Epithelial cell of esophagus (primary cell): ENCODE data around the gene EMC8.
A peak's percentile ranks its signal among the peaks of the same experiment; 100 is the strongest.

Experiments
- DNase-seq: peaks from one replicate; pipeline ENCODE4 v3.0.0; 2010; ENCODE audit warnings: low read depth
- H3K4me3 ChIP-seq: 2 replicates; pipeline ENCODE4 v1.5.1; 2011; ENCODE audit warnings: mild to moderate bottlenecking, low read length, control low read depth
- CTCF ChIP-seq: IDR thresholded peaks from 2 replicates; pipeline ENCODE4 v1.5.1; 2011; ENCODE audit warnings: low read depth, mild to moderate bottlenecking, low read length, control low read depth, inconsistent platforms; ENCODE audit not compliant: insufficient read depth; ENCODE audit errors: missing control alignments

EMC8 gene

GRCh38 chr16:85799497-85800320 lies at the start of gene EMC8, which contains the start of gene COX4I1:
Gene EMC8, minus strand, starts transcription at chr16:85799544. Its CDS starts 249 bp downstream, at chr16:85799295.
Gene COX4I1, plus strand, starts transcription at chr16:85799695. Its CDS starts 1,511 bp downstream, at chr16:85801206.
- no peak for TF ChIP-seq CTCF
- DNase-seq: peak; percentile 93
- H3K4me3 ChIP-seq: peak within 1 kb of the TSS; percentile 79

GRCh38 chr16:85848986-85849385 lies 49.6 kb upstream of the EMC8 start:
- H3K4me3 ChIP-seq: no peak overlapping the region
- no peak for DNase-seq
- TF ChIP-seq CTCF: no peak

GRCh38 chr16:85847681-85848601 lies 48.6 kb upstream of the EMC8 start:
- DNase-seq: no peak
- no peak for TF ChIP-seq CTCF
- H3K4me3 ChIP-seq: no peak overlapping the region

GRCh38 chr16:85847036-85847435 lies 47.7 kb upstream of the EMC8 start:
- no peak overlapping the region for H3K4me3 ChIP-seq
- no peak for TF ChIP-seq CTCF
- no peak for DNase-seq

- no peak for TF ChIP-seq CTCF
- H3K4me3 ChIP-seq: no peak overlapping the region
- DNase-seq: no peak
Measured at GRCh38 chr16:85846461-85846860, 47.1 kb upstream of the EMC8 start.

DNA sequence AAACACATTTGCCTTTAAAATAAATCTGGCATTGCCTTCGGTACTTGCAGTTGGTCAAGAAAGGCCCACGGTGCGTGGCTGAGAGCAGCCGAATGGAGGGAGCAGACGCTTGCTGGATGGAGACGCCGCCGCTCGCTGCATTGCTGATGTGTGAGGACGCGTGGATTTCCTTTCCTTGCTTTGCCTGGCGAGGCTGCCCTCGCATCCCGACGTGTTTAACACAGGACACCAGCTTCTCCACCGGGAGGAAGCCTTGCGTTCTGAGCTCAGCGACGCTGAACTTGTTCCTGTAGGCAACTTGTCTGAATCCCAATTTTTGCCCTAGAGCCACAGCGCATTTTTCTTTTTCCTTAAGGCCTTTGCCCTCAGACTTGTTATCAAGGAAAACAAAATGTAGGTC lies 45.9 kb upstream of the EMC8 start:
- DNase-seq: no peak
- H3K4me3 ChIP-seq: no peak overlapping the region
- TF ChIP-seq CTCF: no peak
